Stomach (tissue), 4 donors: ENCODE measurements around the gene PCLO.

Experiments
- CTCF ChIP-seq, 7 experiments: fragments of 450-650 bp in 4 of 7; fragments of 200-600 bp in 3 of 7; sonication (generic) in 3 of 7; IDR thresholded peaks; one replicate each; pipeline ENCODE4 v1.5.1; 2016 to 2019; ENCODE audit warnings: antibody characterized with exemption in 7 of 7, control low read depth in 2 of 7, mild to moderate bottlenecking in 1 of 7
- EP300 ChIP-seq: sonication (generic); formaldehyde crosslinking; IDR thresholded peaks from one replicate; pipeline ENCODE4 v1.6.1; 2017; ENCODE audit warnings: antibody characterized with exemption
- POLR2AphosphoS5 ChIP-seq, 3 donors: sonication (generic); formaldehyde crosslinking; IDR thresholded peaks; one replicate each; pipeline ENCODE4 v1.6.1; 2016; ENCODE audit warnings: antibody characterized with exemption in 3 of 3

- TF ChIP-seq EP300 (no peak), POLR2AphosphoS5 (IDR thresholded peaks at IDR 0.05) (no peak), CTCF (IDR thresholded peaks at IDR 0.05) (no peak)
These were observed 44.2 kb downstream of the PCLO start for GRCh38 chr7:83118347-83119025.
